DMS153 treated with DMSO at 0.1 percent for 48 hours (cell line): ENCODE results near the gene LYPD1.

Source experiments
- DNase-seq: peaks from one replicate; lab custom pipeline; 2025; ENCODE audit not compliant: unreplicated experiment; lab: John Stamatoyannopoulos, UW

Gene LYPD1

GRCh38 chr2:132638313-132639040, 31.5 kb downstream of the LYPD1 start:
- DNase-seq = peak; percentile 36

- no peak for DNase-seq
Measured at GRCh38 chr2:132636346-132636745, 33.7 kb downstream of the LYPD1 start.

GRCh38 chr2:132633635-132634034, 36.4 kb downstream of the LYPD1 start:
- no peak for DNase-seq

GRCh38 chr2:132632000-132632649, 37.9 kb downstream of the LYPD1 start:
- no peak for DNase-seq

- DNase-seq = no peak
Measured at GRCh38 chr2:132627536-132627935, 42.5 kb downstream of the LYPD1 start.

- DNase-seq = no peak
Measured at GRCh38 chr2:132623096-132623839, 46.7 kb downstream of the LYPD1 start.

GRCh38 chr2:132621131-132621875, 48.7 kb downstream of the LYPD1 start:
- DNase-seq = no peak

GRCh38 chr2:132620115-132620514, 49.9 kb downstream of the LYPD1 start:
- no peak for DNase-seq

- no peak for DNase-seq
Measured at GRCh38 chr2:132618734-132619133, 51.3 kb downstream of the LYPD1 start.

- DNase-seq = no peak
Measured at GRCh38 chr2:132617989-132618388, 52.0 kb downstream of the LYPD1 start.

GRCh38 chr2:132615329-132616085, 54.5 kb downstream of the LYPD1 start:
- DNase-seq = no peak

- no peak for DNase-seq
Measured at GRCh38 chr2:132611719-132612118, 58.3 kb downstream of the LYPD1 start.

- DNase-seq = no peak
Measured at GRCh38 chr2:132609101-132609890, 60.7 kb downstream of the LYPD1 start.

- no peak for DNase-seq
Measured at GRCh38 chr2:132608311-132608710, 61.7 kb downstream of the LYPD1 start.

- no peak for DNase-seq
Measured at GRCh38 chr2:132607426-132608090, 62.4 kb downstream of the LYPD1 start.

GRCh38 chr2:132606649-132607048, 63.4 kb downstream of the LYPD1 start:
- DNase-seq = no peak

- no peak for DNase-seq
Measured at GRCh38 chr2:132605236-132606180, 64.5 kb downstream of the LYPD1 start.

- no peak for DNase-seq
Measured at GRCh38 chr2:132604561-132604960, 65.4 kb downstream of the LYPD1 start.
